Gastrocnemius medialis (tissue), 4 donors: ENCODE results near the gene LARP1.

ENCODE experiments used
- CTCF ChIP-seq, 5 experiments: fragments of 450-650 bp in 3 of 5; fragments of 200-600 bp in 2 of 5; sonication (generic) in 2 of 5; IDR thresholded peaks in 4 of 5; conservative IDR thresholded peaks in 1 of 5; 1 replicate in 4 of 5; 2 replicates in 1 of 5; pipeline ENCODE4 v1.5.1; 2016 to 2019; ENCODE audit warnings: antibody characterized with exemption in 5 of 5, mild to moderate bottlenecking in 3 of 5, moderate library complexity in 3 of 5
- POLR2A ChIP-seq, 2 donors: fragments of 450-650 bp; IDR thresholded peaks; one replicate each; pipeline ENCODE4 v1.6.1; 2017; ENCODE audit warnings: antibody characterized with exemption in 2 of 2, mild to moderate bottlenecking in 2 of 2, moderate library complexity in 2 of 2

DNA sequence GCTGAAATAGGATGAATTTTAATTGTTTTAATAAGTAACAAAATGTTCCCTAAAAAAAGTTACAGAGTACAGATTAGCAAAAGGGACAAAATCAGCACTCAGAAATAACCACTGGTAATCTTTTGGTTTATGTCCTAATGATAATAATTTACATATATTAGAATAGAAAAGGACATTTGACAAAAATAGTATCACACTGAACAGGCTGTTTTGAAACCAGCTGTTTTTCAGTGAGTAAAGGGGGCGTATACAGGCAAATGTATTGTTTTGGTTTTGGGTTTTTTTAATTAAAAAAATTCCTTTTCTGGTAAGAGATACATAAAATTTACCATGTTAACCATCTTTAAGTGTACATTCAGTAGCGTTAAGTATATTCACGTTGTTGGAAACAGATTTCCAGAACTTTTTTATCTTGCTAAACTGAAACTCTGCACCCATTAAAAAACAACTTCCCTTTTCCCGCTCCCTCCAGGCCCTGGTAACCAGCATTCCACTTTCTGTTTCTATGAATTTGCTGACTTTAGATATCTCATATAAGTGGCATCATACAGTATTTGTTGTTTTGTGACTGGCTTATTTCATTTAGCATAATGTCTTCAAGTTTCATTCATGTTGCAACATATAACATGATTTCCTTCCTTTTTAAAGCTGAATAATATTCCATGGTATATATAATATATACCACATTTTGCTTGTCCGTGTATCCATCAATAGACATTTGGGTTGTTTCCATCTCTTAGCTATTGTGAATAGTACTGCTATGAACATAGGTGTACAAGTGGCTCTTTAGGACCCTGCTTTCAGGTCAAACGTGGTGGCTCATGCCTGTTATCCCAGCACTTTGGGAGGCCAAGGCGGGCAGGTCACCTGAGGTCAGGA, 20.6 kb upstream of the LARP1 start:
- TF ChIP-seq CTCF (IDR thresholded peaks at IDR 0.05 in 4 of 5, conservative IDR thresholded peaks at IDR 0.05 in 1 of 5) (no peak), POLR2A (IDR thresholded peaks at IDR 0.05) (no peak)
